Erythroblast (primary cell): ENCODE results near the gene CCDC102A.

ENCODE experiments used
- GATA1 ChIP-seq: IDR thresholded peaks from 2 replicates; pipeline ENCODE4 v1.6.1; 2011; ENCODE audit warnings: low read depth, mild to moderate bottlenecking, control low read depth, low read length, moderate library complexity
- POLR2A ChIP-seq: IDR thresholded peaks from 2 replicates; pipeline ENCODE4 v1.6.1; 2011; ENCODE audit warnings: mild to moderate bottlenecking, low read length

- TF ChIP-seq POLR2A (no peak), GATA1 (no peak)
Measured at GRCh38 chr16:57531253-57531575, 5.2 kb downstream of the CCDC102A start.
